ENCODE data around the gene GPHN.
A peak's percentile ranks its signal among the peaks of the same experiment; 100 is the strongest.

The GPHN gene

GRCh38 chr14:67186789-67187584 is 679.0 kb downstream of the GPHN start:
- no peak for DNase-seq (ENCODE audit: extremely low spot score, insufficient read length, low read depth)
- FAIRE-seq: peak; percentile 69

- DNase-seq (ENCODE audit: extremely low spot score, insufficient read length, low read depth) (no peak), FAIRE-seq (no peak)
Measured at GRCh38 chr14:67187826-67188225, 679.9 kb downstream of the GPHN start.

- no peak for DNase-seq (ENCODE audit: extremely low spot score, insufficient read length, low read depth)
- no peak for FAIRE-seq
Measured at GRCh38 chr14:67188326-67188725, 680.4 kb downstream of the GPHN start.

- FAIRE-seq: no peak
- DNase-seq (ENCODE audit: extremely low spot score, insufficient read length, low read depth): no peak
Measured at GRCh38 chr14:67191768-67192290, 683.9 kb downstream of the GPHN start.

GRCh38 chr14:67192366-67192765 is 684.4 kb downstream of the GPHN start:
- no peak for DNase-seq (ENCODE audit: extremely low spot score, insufficient read length, low read depth)
- FAIRE-seq: no peak

- DNase-seq (ENCODE audit: extremely low spot score, insufficient read length, low read depth) (no peak), FAIRE-seq (no peak)
Measured at GRCh38 chr14:67195279-67195678, 687.3 kb downstream of the GPHN start.

- FAIRE-seq: no peak
- DNase-seq (ENCODE audit: extremely low spot score, insufficient read length, low read depth): no peak
Measured at GRCh38 chr14:67199016-67199415, 691.1 kb downstream of the GPHN start.

- no peak for DNase-seq (ENCODE audit: extremely low spot score, insufficient read length, low read depth)
- no peak for FAIRE-seq
Measured at GRCh38 chr14:67207810-67208209, 699.9 kb downstream of the GPHN start.

GRCh38 chr14:67218126-67218525 is 710.2 kb downstream of the GPHN start:
- no peak for DNase-seq (ENCODE audit: extremely low spot score, insufficient read length, low read depth)
- FAIRE-seq: no peak

GRCh38 chr14:67221248-67221981 is 713.5 kb downstream of the GPHN start:
- FAIRE-seq: no peak
- DNase-seq (ENCODE audit: extremely low spot score, insufficient read length, low read depth): no peak

- no peak for DNase-seq (ENCODE audit: extremely low spot score, insufficient read length, low read depth)
- no peak for FAIRE-seq
Measured at GRCh38 chr14:67221982-67222328, 714.0 kb downstream of the GPHN start.

GRCh38 chr14:67225523-67225922 is 717.6 kb downstream of the GPHN start:
- FAIRE-seq (no peak), DNase-seq (ENCODE audit: extremely low spot score, insufficient read length, low read depth) (no peak)

- no peak for FAIRE-seq
- DNase-seq (ENCODE audit: extremely low spot score, insufficient read length, low read depth): no peak
Measured at GRCh38 chr14:67228325-67228984, 720.5 kb downstream of the GPHN start.

All from GM18507 (cell line).